HG03108 (cell line): Measurements from ENCODE around the gene PRAMEF13.
"Not testable (repeated sequence)": the region's sequence is repeated elsewhere in the genome, so short reads cannot be mapped to it uniquely, and the experiment has no call there.

Source experiments
- ATAC-seq: cut with Tn5 transposase; IDR thresholded peaks from one replicate; pipeline ENCODE4 v1.9.1; 2021; ENCODE audit warnings: moderate library complexity; ENCODE audit not compliant: unreplicated experiment

Gene PRAMEF13

GRCh38 chr1:13208712-13209111 is 7.5 kb upstream of the PRAMEF13 start:
- not testable (repeated sequence) for ATAC-seq

- ATAC-seq, result not testable (repeated sequence)
Measured at GRCh38 chr1:13171548-13171947, 29.7 kb downstream of the PRAMEF13 start, which contains the start of gene PRAMEF9. TSS of gene PRAMEF9 (plus strand) at chr1:13171848. CDS start at chr1:13175281, 3,433 bp downstream.

- ATAC-seq, result not testable (repeated sequence)
Measured at GRCh38 chr1:13165531-13165930, 35.7 kb downstream of the PRAMEF13 start, which contains the start of gene HNRNPCL4. TSS of gene HNRNPCL4 (minus strand) at chr1:13165631. CDS start at chr1:13165467, 164 bp downstream.

GRCh38 chr1:13155909-13156308 is 45.3 kb downstream of the PRAMEF13 start, which contains the start of gene PRAMEF26:
TSS of gene PRAMEF26 (minus strand) at chr1:13156009. CDS start at chr1:13153095, 2,914 bp downstream.
- ATAC-seq, result not testable (repeated sequence)
